Stimulated activated CD4-positive, alpha-beta T cell treated with anti-CD3 and anti-CD28 coated beads, Interleukin-12 subunit alpha, Interleukin-12 subunit beta, amount 100 ng/mL, for 48 hours (primary cell): ENCODE data around the gene ENG.

Experiments used
- DNase-seq, 3 donors: peaks; one replicate each; pipeline ENCODE4 v3.0.0-alpha.2; 2020; ENCODE audit warnings: low read depth in 2 of 3, low spot score in 1 of 3

Gene ENG

GRCh38 chr9:127866535-127866934 is 12.1 kb upstream of the ENG start:
- no peak for DNase-seq

- peak in 1 of 3 donors; percentile 33 for DNase-seq
Measured at GRCh38 chr9:127865645-127866464, 11.4 kb upstream of the ENG start.

- DNase-seq, result no peak
Measured at GRCh38 chr9:127863191-127863621, 8.7 kb upstream of the ENG start.

GRCh38 chr9:127862075-127863011 is 7.9 kb upstream of the ENG start:
- no peak for DNase-seq

- DNase-seq, result no peak
Measured at GRCh38 chr9:127860779-127861178, 6.3 kb upstream of the ENG start.

DNA sequence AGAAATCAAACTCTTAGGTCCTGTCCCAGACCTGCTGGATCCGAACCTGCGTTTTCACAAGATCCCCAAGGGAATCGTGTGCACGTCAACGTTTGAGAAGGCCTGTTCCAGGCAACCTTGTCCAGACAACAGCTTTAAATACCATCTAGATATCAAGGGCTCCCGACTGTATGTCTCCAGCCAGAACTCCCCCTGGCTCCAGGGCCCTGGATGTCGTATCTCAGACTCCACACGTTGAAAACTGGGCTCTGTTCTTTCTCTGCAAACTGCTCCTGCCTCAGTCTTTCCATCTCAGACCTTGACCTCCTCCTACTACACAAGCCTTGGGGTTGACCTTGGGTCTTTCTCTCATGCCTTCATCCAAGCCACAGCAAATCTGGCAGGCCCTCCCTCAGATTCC is 5.8 kb upstream of the ENG start:
- DNase-seq, result no peak

GRCh38 chr9:127858041-127858512 is 3.6 kb upstream of the ENG start:
- DNase-seq, result no peak

DNA sequence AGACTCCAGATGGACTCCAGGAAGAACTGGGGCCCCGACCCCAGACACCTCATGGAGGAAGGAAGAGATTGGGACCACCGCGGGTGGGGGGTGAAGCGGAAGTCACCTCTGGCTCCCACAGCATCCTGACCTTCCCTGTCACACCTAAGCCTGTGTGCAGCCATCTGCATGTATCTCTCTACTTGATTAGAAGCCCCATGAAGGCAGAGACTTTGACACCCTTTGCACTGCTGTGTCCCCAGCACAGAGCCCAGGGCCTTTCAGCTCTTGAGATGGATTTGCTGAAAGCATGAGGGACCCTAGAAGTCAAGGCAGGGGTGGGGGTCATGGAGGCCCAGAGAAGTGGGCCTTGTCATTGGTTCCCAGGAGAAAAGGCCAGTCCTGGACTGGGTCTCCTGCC is 2.8 kb upstream of the ENG start:
- no peak for DNase-seq

DNA sequence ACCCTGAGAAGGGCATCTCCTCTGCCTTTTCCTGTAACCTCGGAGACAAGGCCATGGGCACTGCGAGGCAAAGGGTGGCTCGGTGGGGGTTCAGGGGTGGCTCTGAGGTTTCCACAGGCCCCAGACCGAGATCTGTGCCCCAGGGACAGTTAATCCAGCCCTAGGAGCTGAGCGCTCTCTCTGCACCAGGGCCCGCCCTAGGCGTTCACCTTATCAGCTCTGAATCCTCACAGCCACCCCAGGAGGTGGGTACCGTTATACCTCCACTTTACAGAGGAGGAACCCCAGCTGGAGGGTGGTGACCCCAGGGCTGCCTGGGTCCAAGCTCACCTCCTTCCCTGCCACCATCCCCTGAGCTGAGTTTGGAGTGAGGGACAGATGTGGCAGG is 2.3 kb upstream of the ENG start:
- no peak for DNase-seq

DNA sequence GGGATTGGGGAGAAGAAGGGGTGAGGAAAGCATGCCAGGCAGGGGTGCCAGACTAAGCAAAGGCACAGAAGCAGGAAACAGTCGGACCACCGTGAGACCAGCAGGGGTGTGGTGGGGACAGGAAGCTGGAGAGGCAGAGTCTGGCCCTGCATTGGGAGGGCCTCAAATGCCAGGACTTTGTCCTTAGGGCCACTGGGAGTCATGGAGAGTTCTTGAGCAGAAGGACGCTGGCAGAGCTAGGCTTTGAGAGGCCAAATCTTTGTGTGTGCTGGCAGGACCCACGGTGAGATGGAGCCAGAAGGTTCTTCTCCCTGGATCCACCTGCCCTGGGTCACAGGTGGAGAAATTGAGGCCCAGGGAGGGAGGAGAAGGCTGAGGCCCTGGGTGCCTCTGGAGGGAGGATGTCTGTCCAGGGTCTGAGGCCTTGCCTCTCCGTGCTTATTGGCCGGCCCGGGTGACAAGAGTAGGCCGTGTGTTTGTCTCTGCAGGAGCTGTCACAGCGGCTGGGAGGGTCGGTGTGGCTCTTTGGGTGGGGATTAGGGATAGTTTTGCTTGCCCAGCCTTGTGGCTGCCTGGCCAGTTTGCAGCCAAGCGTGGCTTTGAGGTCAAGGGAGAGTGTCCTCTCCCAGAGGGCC is 1.8 kb upstream of the ENG start:
- DNase-seq, result no peak

DNA sequence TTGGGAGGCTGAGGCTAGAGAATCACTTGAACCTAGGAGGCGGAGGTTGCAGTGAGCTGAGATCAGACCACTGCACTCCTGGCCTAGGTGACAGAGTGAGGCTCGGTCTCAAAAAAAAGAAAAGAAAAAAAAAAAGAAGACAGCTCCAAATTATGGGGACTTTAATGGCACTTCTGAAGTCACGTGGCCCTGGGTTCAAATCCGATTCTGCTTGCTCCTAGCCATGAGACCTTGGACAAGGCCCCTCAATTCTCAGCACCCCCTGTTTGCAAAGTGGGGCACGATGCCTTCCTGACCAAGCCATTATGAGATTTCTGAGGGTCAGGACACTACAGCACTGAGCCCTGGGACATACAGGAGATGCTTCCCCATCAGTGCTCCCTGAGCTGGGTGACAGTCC is 1.1 kb upstream of the ENG start:
- no peak for DNase-seq

DNA sequence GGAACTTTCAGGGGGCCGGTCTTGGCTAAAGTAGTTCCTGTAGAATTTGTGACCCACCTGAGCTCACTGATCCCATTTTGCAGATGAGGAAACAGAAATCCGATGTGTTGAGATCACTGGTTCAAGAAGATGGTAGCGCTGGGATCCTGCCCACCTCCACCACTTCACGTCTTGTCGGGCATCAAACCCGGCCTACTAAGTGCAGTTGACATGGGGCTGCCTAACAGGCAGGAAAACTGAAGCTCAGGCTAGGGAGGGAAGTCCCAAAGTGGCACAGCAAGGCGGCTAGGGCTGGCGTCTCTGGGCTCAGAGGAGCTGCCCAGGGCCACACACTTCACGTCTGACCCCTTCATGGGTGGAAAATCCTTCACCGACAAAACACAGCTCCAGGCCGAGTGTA is 502 bp upstream of the ENG start:
- no peak for DNase-seq

GRCh38 chr9:127853312-127854183 is 910 bp downstream of the ENG start:
- DNase-seq, result no peak

GRCh38 chr9:127852829-127853228 is 1.6 kb downstream of the ENG start:
- no peak for DNase-seq

GRCh38 chr9:127850286-127850830 is 4.1 kb downstream of the ENG start:
- no peak for DNase-seq

DNA sequence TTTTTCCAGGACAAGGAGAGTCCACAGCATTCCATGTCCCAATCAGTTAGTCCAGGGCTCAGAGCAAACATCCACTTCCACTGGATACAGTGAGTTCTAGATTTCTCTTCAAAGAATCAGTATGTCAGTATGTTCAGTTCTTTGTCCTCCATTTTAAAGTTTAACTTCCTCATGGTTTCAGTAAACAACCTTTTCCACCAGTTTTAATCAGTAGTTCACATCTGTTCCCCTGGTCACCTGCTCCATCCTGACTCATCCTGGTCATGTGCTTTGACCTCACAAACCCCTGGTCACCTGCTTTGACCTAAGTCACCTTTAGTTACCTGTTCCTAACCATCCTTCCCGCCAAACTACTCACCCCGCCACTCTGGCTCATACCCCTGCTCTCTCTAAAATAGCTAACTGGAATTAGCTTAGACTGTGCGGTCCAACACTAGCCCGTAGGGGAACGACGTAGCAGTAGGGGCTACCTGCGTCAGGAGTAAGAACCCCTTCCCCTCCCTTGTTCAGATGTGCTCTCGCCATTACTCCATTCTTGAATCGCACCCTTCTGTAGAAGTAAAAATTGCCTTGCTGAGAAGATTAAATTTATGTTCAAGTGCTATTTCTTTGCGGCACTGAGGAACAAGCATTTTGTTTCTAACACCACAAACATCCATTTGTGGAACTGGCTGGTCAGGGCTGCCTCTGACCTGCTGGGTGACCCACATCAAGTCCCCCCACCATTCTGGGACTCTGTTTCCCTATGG is 5.5 kb downstream of the ENG start:
- no peak for DNase-seq

DNA sequence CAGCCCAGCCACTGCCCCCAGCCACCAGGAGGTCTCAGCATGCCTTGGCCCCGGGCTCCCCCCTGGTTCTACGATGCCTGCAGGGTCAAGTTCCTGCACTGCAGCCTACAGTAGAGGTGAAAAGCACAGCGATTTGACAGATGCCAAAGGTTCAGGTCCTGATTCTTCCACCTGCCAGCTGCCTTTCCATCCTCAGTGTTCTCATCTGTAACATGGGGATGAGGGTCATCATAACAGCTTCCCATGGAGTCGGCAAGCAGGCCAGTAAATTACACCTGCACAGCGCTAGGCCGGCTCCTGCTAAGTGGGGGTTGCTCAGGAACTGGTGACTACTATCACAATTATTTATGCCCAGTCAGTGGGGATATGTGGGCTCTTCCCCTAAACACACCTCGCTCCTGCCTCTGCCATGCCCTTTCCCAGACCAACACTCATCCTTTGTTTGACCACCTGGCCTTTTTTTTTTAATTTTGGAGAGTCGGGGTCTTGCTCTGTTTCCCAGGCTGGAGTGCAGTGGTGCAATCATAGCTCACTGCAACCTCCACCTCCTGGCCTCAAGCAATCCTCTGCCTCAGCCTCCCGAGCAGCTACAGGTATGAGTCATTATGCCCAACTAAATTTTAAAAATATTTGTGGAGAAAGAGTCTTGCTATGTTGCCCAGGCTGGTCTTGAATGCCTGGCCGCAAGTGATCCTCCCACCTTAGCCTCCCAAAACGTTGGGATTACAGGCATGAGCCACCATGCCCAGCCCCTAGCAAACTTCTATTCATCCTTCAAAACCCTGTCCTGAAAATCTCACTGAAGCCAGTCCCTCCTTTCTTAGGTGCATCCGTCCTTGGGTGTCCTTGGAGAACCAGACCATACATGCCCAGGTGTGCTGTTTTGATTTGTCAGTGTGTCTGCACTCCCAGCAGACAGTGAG is 6.4 kb downstream of the ENG start:
- no peak for DNase-seq

DNA sequence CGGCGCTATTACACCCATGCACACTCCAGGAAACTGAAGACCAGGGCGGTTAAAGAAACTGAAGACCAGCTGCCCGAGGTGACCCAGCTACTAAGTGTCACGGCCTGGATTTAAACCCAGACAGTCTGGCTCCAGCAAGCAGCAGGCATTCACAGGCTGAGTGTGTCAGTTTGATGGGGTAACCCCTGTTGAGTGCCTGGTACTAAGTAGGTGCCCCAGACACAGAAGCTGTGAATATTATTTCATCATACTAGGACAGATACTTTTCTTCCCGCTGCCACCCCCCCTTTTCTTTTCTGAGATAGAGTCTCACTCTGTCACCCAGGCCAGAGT is 7.3 kb downstream of the ENG start:
- DNase-seq, result no peak
